ENCODE data around the gene PRDM13. TPM values are rescaled to one million over a fixed set of nuclear protein-coding genes. Genes with fewer than 3 reads are reported as not detected.

PRDM13 gene
- total and polyA plus RNA-seq, 9 of the 15 experiments (the other 6 are each of a cell fraction or from before 2014, with no cell fraction given), result not detected

DNA sequence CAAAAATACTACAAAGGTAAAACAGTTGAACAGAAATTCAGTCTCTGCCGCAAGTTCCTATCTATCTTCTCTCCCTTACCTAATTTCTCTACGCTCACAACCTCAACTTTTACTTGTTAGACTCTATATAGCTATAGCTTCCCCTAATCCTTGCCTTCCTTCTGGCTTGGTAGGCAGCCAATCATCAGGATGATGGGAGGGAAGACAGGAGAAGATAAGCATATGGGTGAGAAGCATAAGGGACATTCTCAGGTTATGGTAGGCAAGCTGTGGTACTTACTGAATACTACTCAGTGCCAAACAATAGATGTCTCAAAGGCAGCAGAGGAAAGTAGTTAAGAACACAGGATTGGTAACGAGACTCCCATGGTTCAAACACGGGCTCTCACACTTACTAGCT lies 46.0 kb upstream of the PRDM13 start (continued):
- TF ChIP-seq ZNF586 (CRISPR knock-in tag; conservative IDR thresholded peaks at IDR 0.05), result no peak
- TF ChIP-seq ZNF140 (CRISPR knock-in tag; IDR thresholded peaks at IDR 0.05), result no peak
- 0 out of 2 replicates have a peak, but pooled peaks have one; percentile 30 for TF ChIP-seq GATA2 (CRISPR knock-in tag; IDR thresholded peaks at IDR 0.05)
- 0 out of 2 replicates have a peak, but pooled peaks have one; percentile 12 for TF ChIP-seq CHAMP1 (IDR thresholded peaks at IDR 0.05)
- TF ChIP-seq, protein P1, sequence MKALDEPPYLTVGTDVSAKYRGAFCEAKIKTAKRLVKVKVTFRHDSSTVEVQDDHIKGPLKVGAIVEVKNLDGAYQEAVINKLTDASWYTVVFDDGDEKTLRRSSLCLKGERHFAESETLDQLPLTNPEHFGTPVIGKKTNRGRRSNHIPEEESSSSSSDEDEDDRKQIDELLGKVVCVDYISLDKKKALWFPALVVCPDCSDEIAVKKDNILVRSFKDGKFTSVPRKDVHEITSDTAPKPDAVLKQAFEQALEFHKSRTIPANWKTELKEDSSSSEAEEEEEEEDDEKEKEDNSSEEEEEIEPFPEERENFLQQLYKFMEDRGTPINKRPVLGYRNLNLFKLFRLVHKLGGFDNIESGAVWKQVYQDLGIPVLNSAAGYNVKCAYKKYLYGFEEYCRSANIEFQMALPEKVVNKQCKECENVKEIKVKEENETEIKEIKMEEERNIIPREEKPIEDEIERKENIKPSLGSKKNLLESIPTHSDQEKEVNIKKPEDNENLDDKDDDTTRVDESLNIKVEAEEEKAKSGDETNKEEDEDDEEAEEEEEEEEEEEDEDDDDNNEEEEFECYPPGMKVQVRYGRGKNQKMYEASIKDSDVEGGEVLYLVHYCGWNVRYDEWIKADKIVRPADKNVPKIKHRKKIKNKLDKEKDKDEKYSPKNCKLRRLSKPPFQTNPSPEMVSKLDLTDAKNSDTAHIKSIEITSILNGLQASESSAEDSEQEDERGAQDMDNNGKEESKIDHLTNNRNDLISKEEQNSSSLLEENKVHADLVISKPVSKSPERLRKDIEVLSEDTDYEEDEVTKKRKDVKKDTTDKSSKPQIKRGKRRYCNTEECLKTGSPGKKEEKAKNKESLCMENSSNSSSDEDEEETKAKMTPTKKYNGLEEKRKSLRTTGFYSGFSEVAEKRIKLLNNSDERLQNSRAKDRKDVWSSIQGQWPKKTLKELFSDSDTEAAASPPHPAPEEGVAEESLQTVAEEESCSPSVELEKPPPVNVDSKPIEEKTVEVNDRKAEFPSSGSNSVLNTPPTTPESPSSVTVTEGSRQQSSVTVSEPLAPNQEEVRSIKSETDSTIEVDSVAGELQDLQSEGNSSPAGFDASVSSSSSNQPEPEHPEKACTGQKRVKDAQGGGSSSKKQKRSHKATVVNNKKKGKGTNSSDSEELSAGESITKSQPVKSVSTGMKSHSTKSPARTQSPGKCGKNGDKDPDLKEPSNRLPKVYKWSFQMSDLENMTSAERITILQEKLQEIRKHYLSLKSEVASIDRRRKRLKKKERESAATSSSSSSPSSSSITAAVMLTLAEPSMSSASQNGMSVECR (CRISPR knock-in tag; IDR thresholded peaks at IDR 0.05), result no peak
- TF ChIP-seq MYBL2 (IDR thresholded peaks at IDR 0.05; ENCODE audit: low read depth), result no peak
- TF ChIP-seq MYBL2 (CRISPR knock-in tag; IDR thresholded peaks at IDR 0.05; ENCODE audit: borderline replicate concordance), result no peak
- no peak for TF ChIP-seq PHB2 (IDR thresholded peaks at IDR 0.05; ENCODE audit: low read depth)
- TF ChIP-seq NCOA1 (IDR thresholded peaks at IDR 0.05; ENCODE audit: low read depth), result no peak
- TF ChIP-seq PKNOX1 (IDR thresholded peaks at IDR 0.05), result peak; percentile 45; the same call in 1 of the 2 replicates
- TF ChIP-seq SIN3A (IDR thresholded peaks at IDR 0.05; ENCODE audit: borderline replicate concordance in 2 of 2, control insufficient read depth in 1 of 2, low read depth in 2 of 2, low read length in 2 of 2), result no peak
- TF ChIP-seq, protein P2, sequence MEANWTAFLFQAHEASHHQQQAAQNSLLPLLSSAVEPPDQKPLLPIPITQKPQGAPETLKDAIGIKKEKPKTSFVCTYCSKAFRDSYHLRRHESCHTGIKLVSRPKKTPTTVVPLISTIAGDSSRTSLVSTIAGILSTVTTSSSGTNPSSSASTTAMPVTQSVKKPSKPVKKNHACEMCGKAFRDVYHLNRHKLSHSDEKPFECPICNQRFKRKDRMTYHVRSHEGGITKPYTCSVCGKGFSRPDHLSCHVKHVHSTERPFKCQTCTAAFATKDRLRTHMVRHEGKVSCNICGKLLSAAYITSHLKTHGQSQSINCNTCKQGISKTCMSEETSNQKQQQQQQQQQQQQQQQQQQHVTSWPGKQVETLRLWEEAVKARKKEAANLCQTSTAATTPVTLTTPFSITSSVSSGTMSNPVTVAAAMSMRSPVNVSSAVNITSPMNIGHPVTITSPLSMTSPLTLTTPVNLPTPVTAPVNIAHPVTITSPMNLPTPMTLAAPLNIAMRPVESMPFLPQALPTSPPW (CRISPR knock-in tag; IDR thresholded peaks at IDR 0.05), result no peak
- peak; percentile 35; the same call in 1 of the 2 replicates for TF ChIP-seq CBFA2T3 (IDR thresholded peaks at IDR 0.05)
- no peak for TF ChIP-seq SMAD1 (IDR thresholded peaks at IDR 0.05; ENCODE audit: low read depth, low read length, partially characterized antibody)
- no peak for TF ChIP-seq FOXJ2 (tag; IDR thresholded peaks at IDR 0.05)
- TF ChIP-seq KDM5B (IDR thresholded peaks at IDR 0.05; ENCODE audit: insufficient replicate concordance, low read depth, low read length), result no peak
- TF ChIP-seq PTRF (tag; IDR thresholded peaks at IDR 0.05), result no peak

All from K562 (cell line).